NCI-H1105 treated with DMSO at 0.1 percent for 48 hours (cell line): ENCODE measurements around the gene HDGFL2.

ENCODE experiments used
- DNase-seq: peaks from one replicate; lab custom pipeline; 2025; lab: John Stamatoyannopoulos, UW

HDGFL2 gene

DNA sequence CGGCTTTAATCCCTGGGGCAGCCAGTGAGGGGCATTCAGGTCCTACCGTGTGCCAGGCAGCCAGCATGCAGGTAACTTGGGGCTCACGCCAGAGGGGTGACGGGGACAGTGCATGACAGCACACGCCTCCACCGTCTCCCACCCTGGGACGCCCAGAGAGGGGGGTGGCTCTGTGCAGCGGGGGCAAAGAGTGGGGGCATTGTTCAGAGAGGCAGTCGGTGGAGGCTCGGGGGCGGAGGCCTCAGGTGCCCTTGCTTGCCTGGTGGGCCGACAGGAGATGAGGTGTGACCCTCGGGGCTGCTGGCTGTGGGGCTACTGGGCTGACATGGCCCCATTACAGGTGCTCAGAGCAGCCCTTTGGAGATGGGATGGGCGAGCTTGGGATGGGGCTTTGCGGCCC lies 27.8 kb downstream of the HDGFL2 start:
- DNase-seq, result no peak

DNA sequence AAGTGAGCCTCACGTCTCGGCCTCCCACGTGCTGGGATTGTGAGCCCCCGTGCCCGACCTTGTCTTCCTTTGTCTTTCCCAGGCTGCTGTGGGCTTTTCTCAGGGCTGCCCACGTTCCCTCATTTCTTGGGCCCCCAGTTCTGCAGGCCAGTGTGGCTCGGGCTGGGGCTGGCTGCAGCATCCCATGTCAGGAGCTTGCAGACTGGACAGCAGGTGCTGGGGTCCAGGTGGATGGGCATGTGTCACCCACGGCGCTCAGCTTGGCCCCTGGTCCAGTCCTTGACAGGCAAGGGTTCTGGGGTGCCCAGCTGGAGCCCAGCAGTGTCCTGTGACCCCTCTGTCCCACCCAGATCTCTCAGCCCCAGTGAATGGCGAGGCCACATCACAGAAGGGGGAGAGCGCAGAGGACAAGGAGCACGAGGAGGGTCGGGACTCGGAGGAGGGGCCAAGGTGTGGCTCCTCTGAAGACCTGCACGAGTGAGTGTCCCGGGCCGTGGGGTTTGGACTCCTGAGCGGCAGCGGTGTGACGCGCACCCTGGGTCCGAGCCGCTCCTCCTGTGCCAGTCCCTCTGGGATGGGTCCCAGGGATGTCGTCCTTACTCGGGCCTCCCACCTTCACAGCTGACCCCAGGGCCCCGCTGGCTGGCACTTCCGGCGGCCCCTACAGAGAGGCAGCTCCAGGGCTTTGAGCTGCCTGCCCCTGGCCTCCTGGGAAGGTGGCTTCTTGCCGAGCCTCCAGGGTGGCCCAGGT lies 28.9 kb downstream of the HDGFL2 start:
- DNase-seq, result no peak

GRCh38 chr19:4501691-4502090 lies 29.6 kb downstream of the HDGFL2 start:
- DNase-seq, result no peak

DNA sequence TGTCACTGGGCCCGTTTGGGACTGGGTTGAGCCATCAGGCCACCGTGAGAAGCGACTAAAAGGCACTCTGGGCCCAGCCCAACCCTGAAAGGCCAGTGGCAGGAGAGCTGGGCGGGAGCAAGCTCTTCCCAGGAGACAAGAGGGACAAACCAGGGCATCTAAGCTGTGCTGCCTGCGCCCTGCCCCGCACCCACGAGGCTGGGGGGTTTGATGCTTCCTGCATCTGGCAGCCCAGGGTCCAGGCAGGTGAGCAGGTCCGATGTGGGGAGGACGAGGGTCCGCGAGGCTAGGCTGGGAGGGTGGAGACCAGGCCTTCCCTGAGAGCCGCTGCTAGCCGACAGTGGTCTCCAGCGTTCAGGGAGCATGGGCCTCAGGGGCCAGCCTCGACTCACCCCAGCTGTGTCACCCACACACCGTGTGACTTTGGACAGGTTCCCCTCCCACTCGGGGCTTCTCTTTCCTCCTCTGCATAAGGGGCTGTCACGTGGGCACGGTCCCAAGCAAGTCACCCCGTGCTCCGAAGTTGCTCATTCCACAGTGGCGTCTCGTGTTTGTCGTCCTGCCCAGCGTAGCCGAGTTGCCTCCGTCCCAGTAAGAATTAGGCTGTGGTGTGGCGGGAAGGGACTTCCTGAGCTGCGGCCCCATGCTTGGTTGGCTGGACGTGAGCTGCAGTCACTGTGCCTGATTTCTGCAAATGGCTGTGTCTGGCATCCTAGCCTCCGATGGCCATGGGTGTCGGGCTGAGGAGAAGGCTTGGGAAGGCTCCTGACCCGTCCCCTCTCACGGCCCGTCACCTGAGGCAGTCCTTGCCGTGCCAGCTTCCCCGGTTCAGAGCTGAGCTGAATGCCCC lies 30.4 kb downstream of the HDGFL2 start:
- DNase-seq, result no peak

DNA sequence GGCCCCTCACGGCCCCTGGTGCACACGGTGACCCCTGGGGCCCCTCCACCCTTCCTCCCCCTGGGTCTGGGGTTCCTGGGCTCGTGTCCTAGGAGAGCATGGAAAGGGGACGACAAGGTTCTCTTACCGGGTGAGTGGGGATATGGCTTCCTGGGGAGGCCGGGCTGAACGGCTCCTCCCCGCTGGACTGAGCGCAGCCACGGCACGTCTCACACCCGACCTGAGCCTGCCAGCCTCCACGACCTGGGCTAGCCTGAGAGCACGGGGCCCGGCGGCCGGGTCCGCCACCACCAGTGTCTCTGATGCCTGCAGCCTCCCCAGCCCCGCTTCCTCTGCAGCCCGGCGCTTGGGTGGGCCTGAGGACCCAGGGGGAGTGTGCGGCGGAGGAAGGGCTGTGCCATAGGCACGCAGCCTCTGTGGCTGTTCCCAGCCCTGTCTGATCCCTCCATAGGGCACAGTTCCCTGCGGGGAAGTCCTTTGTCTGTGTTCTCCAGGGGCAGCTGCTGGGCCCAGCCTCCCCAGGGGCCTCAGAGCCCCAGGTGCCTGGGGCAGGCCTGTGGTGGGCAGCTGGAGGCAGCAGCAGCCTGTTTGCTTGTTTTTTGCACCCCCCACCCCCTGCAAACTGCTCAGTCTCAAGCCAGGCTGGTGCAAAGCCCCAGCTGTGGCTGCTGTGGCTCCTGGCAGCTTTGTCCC lies 31.2 kb downstream of the HDGFL2 start:
- no peak for DNase-seq

GRCh38 chr19:4503825-4504170 lies 31.7 kb downstream of the HDGFL2 start:
- DNase-seq, result no peak

DNA sequence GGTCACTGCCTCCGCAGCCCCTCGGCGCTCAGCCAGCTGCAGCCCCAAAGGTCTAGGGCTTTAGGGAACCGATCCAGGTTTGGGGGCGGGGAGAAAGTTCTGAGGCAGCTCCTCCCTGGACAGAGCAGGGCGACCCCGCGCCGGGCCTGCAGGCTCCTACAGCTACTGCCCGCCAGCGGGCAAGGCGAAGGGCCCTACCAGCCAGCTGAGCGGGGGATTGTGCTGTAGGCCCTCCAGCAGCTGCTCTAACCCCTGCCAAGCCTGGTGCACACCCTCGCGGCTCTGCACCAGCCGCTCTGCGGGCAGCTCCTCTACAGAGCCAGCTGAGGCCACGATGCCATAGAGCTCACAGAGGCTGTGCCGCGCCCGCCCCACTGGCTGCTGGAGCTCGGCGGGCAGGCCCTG lies 32.2 kb downstream of the HDGFL2 start:
- DNase-seq, result no peak

DNA sequence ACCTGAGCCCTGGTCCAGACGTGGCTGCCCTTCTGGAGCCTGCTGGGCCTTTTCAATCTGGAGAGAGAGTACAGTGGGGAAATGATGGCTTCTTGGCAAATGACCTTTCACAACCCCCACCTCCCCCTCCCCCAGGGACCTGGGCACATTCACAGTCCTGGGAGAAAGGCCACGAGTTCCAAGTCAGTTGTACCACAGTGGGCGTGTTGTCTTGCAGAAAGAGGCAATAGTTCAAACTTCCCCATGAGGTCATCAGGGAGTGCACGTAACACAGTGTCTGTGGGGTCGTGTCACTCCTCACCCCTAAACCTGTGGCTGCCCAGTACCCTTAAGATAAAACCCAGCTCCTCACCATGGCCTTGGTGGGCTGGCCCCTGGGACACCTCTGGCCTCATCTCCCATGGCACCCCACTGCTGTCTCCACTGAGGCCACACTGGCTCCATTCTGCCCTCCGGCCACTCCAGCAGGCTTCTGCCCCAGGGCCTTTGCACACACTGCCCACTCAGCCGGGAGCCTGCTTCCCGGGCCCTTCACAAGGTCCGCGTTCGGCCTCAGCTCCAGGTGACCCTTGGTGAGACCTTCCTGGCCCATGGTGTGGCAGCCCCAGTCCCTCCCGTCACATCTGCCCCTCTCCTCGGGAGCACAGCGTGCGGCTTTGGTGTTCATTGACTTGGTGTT lies 32.9 kb downstream of the HDGFL2 start:
- no peak for DNase-seq

DNA sequence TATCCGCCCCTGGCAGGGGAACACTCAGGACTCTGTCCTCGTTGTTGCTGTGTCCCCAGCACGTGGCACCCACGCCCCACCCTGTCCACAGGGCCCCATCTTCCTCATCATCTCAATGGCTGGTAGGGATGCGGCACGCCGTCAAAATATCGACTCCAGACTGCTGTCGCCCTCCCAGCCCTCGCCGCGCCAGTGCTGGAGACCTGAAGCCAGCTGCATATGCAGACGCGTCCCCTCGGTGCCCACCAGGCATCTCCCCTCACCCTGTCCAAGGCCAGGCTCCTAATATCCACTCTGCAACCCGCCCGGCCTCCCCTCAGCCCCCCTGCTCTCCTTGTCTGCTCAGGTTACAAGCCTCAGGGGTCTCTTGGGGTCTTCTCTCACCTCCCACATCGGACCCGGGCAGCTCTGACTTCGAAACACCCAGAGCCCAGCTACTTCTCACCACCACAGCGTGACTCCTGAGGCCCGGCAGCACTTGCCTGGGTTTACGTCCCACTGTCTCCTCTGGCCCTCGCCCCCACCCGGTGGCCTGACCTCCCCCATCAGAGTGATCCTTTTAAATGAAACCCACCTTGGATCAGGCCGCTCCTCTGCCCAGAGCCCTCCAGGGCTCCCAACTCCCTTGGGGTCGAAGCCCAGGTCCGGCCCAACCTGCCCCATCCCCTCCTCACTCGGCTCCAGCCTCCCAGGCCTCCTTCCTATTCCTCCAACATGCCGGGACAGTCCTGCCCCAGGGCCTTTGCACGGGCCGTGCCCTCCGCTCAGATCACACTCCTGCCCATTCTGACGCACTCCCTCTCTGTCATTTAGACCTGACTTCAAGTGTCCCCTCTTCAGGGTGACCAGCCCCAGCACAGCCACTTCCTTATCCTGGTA lies 33.7 kb downstream of the HDGFL2 start:
- no peak for DNase-seq

DNA sequence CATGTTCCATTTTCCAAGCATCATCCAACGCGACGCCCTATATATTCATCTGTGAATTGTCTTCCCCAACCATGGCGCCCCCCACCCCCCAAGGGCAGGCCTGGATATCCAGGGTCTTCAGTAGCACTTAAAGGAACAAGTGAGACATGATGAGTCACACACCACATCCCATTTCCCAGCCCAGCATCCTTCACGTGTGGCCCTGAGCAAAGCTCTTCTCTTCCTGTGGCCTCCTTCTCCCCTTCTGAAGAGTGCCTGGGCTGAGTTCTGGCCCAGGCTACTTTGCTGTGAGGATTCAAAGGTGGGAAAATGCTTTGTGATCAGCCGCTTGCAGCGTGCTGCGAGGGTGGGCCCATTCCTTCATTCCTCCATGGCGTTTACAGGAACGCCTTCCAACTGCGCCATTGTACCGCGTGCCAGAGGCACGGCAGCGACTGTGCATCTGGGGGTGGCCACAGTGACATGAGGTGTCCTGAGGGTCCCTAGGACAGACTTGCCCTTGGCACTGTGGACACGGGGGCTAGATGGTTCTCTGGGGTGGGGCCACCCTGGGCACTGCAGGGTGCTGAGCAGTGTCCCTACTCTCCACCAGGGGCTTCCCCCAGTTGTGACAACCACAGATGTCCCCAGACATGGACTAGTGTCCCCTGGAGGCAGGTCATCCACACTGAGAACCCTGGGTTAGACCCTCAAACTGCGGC lies 34.5 kb downstream of the HDGFL2 start:
- no peak for DNase-seq

DNA sequence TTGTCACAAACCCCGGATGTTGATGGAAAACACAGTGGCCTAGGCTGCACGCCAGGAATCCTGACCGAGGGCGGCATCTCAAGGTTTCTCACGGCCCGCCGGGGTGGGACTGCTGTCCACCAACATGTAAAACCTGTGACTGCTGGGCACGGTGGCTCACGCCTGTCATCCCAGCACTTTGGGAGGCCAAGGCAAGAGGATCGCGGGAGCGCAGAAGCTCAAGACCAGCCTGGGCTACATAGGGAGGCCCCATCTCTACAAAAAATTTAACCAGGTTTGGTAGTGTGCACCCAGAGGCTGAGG lies 35.0 kb downstream of the HDGFL2 start:
- no peak for DNase-seq

GRCh38 chr19:4507804-4508203 lies 35.7 kb downstream of the HDGFL2 start:
- no peak for DNase-seq

GRCh38 chr19:4508698-4509097 lies 36.6 kb downstream of the HDGFL2 start:
- DNase-seq, result no peak

DNA sequence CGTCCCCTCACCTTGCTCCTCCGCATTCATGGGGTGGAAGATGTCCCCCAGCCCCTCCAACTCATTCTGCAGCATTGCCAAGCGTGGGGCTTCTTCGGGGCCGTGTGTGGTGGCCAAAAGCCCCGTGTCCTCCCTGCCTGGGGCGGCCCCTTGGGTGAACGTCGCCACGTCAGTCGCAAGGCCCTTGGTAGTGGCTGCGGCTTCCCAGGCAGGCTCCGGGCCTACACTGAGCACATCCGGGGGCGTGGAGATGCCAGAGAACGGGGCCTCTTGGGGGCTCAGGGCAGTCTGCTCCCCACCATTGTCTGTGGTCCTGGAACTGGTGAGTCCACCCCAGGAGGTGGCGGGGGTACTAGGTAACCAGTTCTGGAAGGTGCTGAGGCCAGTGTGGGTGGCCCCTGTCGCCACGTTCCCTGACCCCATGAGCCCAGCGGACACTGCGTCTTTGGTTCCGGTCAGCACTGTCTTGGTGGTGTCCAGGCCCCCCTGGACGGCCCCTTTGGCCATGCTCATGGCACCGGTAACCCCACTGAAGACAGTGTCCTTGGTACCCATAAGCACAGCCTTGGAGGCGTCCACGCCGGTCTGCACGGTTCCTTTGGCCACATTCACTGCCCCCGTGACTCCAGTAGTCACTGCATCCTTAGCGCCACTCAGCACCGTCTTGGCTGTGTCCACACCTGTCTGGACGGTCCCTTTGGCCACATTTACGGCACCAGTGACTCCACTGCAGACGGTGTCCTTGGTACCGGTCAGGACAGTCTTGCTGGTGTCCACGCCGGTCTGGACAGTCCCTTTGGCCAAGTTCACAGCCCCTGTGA lies 38.5 kb downstream of the HDGFL2 start:
- no peak for DNase-seq

- DNase-seq, result no peak
Measured at GRCh38 chr19:4511300-4512054, 39.4 kb downstream of the HDGFL2 start.

DNA sequence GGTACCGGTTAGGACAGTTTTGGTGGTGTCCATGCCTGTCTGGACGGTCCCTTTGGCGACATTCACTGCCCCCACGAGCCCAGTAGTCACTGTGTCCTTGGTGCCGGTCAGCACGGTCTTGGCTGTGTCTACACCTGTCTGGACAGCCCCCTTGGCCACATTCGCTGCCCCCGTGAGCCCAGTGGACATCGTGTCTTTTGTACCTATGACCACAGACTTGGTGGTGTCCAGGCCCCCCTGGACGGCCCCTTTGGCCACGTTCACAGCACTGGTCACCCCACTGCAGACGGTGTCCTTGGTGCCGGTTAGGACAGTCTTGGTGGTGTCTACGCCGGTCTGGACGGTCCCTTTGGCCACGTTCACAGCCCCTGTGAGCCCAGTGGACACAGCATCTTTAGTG lies 40.0 kb downstream of the HDGFL2 start:
- DNase-seq, result no peak

DNA sequence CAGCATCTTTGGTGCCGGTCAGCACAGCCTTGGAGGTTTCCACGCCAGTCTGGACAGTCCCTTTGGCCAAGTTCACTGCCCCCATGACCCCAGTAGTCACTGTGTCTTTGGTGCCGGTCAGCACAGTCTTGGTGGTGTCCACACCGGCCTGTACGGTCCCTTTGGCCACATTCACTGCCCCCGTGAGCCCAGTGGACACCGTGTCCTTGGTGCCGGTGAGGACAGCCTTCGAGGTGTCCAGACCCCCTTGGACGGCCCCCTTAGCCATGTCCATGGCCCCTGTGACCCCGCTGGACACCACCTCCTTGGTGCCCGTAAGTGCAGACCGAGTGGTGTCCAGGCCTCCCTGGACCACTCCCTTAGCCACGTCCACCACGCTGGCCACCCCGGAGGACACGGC lies 41.2 kb downstream of the HDGFL2 start:
- DNase-seq, result no peak

DNA sequence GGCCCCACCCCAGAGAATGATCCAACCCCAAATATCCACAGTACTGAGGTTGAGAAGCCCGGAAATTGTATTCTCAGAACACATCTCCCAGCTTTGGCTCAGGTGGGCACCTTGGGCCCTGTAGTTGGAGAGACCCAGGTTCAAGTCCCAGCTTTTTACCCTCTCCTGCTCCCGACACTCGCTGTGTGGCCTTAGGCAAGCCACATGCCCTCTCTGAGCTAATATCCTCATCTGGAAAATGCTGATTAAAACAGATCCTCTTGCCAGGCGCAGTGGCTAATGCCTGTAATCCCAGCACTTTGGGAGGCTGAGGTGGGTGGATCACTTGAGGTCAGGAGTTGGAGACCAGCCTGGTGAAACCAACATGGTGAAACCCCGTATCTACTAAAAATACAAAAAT lies 43.6 kb downstream of the HDGFL2 start:
- DNase-seq, result no peak

DNA sequence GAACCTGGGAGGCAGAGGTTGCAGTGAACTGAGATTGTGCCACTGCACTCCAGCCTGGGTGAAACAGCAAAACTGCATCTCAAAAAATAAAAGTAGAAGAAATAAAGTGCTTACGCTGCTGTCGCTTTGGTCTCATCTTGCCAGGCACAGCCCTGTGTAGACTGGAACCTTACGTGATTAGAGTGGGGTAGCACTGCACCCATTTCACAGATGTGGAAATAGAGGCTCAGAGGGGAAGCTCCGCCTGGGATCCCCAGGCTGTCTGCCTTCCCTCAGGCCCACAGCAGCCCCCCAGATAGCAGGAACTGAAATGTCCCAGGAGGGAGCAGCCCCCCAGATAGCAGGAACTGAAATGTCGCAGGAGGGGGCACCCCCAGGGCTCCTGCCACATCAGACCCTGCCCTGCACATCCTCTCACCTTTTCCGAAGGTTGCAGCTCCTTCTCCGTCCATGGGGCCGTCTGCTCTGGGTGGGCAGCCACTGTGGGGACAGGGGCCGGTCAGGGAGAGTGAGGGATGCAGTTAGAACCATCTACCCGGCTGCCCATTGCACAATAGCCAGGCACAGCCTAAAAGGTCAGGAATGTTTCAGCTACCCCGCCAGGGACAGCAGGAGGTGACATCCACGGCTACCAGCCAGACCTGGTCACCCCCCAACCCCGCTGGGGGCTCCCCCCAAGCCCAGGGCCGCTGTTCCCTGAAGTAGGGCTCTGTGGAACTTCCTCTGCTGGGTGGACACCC lies 44.3 kb downstream of the HDGFL2 start:
- no peak for DNase-seq
